Measurements from ENCODE around the gene MAP3K14. TPM values are rescaled to one million over a fixed set of nuclear protein-coding genes. Genes with fewer than 3 reads are reported as not detected.

Gene MAP3K14
- total and polyA plus RNA-seq, 4 donors: 1.2 to 7.8 (median 4.2) TPM

- Histone ChIP-seq H3K27me3 (ENCODE audit: control insufficient read depth in 4 of 4, insufficient read depth in 4 of 4, low read length in 3 of 4) (no peaks in the 10 kb centered on the region), H3K4me3 (ENCODE audit: low read depth in 1 of 3, low read length in 3 of 3) (no peak overlapping the region), H3K27ac (ENCODE audit: low read depth in 1 of 2, low read length in 2 of 2) (peak overlapping the region; percentile 22 to 42), H3K9ac (ENCODE audit: low read depth in 1 of 2, low read length in 2 of 2) (no peak overlapping the region), H3K9me3 (ENCODE audit: control insufficient read depth in 4 of 4, low read length in 3 of 4) (no peaks in the 10 kb centered on the region), H3K36me3 (ENCODE audit: control insufficient read depth in 4 of 4, insufficient read depth in 3 of 4, low read depth in 1 of 4, low read length in 3 of 4) (no peaks in the 10 kb centered on the region), H3K4me1 (ENCODE audit: control insufficient read depth in 4 of 4, insufficient read depth in 4 of 4, low read length in 3 of 4) (peaks cover 14 to 54% (median 26%) of the 10 kb centered on the region in 4 donors)
- 80% methylated on average over 2 of the region's 2 CpGs for WGBS
- TF ChIP-seq FOXA2 (IDR thresholded peaks at IDR 0.05) (no peak), HNF4G (IDR thresholded peaks at IDR 0.05) (no peak), YY1 (IDR thresholded peaks at IDR 0.05) (no peak), TAF1 (conservative IDR thresholded peaks at IDR 0.05) (no peak), JUND (IDR thresholded peaks at IDR 0.05) (no peak), RAD21 (IDR thresholded peaks at IDR 0.05) (no peak), GABPA (IDR thresholded peaks at IDR 0.05 in 1 of 2, conservative IDR thresholded peaks at IDR 0.05 in 1 of 2) (no peak)
- TF ChIP-seq, protein P1, sequence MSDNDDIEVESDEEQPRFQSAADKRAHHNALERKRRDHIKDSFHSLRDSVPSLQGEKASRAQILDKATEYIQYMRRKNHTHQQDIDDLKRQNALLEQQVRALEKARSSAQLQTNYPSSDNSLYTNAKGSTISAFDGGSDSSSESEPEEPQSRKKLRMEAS (IDR thresholded peaks at IDR 0.05): no peak
- TF ChIP-seq, protein P2, sequence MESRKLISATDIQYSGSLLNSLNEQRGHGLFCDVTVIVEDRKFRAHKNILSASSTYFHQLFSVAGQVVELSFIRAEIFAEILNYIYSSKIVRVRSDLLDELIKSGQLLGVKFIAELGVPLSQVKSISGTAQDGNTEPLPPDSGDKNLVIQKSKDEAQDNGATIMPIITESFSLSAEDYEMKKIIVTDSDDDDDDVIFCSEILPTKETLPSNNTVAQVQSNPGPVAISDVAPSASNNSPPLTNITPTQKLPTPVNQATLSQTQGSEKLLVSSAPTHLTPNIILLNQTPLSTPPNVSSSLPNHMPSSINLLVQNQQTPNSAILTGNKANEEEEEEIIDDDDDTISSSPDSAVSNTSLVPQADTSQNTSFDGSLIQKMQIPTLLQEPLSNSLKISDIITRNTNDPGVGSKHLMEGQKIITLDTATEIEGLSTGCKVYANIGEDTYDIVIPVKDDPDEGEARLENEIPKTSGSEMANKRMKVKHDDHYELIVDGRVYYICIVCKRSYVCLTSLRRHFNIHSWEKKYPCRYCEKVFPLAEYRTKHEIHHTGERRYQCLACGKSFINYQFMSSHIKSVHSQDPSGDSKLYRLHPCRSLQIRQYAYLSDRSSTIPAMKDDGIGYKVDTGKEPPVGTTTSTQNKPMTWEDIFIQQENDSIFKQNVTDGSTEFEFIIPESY (IDR thresholded peaks at IDR 0.05): no peak
- DNase-seq (ENCODE audit: low spot score): no peak
These were observed 17.5 kb downstream of the MAP3K14 start for GRCh38 chr17:45299361-45299760.

DNA sequence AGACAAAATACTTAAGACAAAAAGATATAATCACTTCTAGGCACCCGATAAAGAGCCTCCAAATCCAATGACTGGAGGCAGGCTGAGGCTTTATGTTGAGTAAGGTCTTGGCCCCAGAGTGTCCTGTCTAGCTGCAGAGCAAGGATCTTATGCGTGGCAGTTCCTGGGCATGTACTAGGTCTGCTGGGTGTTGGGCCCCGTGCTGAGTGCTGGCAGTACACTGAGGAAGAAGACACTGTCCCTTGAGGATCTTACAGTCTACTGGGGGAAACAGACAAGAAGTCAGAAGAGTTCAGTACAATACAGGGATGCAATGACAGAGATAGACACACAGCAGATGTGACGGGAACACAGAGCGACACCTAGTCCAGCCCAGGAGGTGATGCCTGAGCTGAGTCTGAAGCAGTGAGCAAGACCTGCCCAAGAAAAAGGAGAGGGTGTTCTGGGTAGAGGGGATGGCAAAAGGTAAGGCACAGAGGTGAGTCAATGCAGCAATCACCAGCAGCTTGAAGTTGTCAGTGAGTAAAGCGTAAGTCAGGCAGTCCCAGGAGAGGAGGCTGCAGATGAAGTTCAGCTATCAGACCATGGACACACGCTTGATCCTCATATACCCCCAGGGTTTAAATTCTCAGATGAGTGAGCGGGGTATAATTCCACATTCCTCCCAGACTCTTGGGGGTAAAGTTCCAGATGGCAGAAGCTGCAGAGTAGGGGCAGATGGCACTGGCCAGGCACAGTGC, 18.1 kb downstream of the MAP3K14 start:
- Histone ChIP-seq H3K4me3 (ENCODE audit: low read depth in 1 of 3, low read length in 3 of 3) (no peak overlapping the region), H3K27ac (ENCODE audit: low read depth in 1 of 2, low read length in 2 of 2) (peak overlapping the region in 1 of 2 donors; percentile 22), H3K36me3 (ENCODE audit: control insufficient read depth in 4 of 4, insufficient read depth in 3 of 4, low read depth in 1 of 4, low read length in 3 of 4) (no peaks in the 10 kb centered on the region), H3K9ac (ENCODE audit: low read depth in 1 of 2, low read length in 2 of 2) (no peak overlapping the region), H3K4me1 (ENCODE audit: control insufficient read depth in 4 of 4, insufficient read depth in 4 of 4, low read length in 3 of 4) (peaks cover 19 to 60% (median 33%) of the 10 kb centered on the region in 4 donors), H3K9me3 (ENCODE audit: control insufficient read depth in 4 of 4, low read length in 3 of 4) (no peaks in the 10 kb centered on the region), H3K27me3 (ENCODE audit: control insufficient read depth in 4 of 4, insufficient read depth in 4 of 4, low read length in 3 of 4) (no peaks in the 10 kb centered on the region)
- 94% methylated on average over 8 of the region's 8 CpGs for WGBS
- TF ChIP-seq YY1 (IDR thresholded peaks at IDR 0.05): no peak
- TF ChIP-seq JUND (IDR thresholded peaks at IDR 0.05): no peak
- TF ChIP-seq, protein P2 (IDR thresholded peaks at IDR 0.05): no peak
- TF ChIP-seq CTCF (IDR thresholded peaks at IDR 0.05; ENCODE audit: low read depth, low read length, missing input control): no peak
- TF ChIP-seq SP1 (IDR thresholded peaks at IDR 0.05): no peak
- no peak for TF ChIP-seq EGR1 (IDR thresholded peaks at IDR 0.05; ENCODE audit: low read depth in 2 of 2)
- TF ChIP-seq FOXA1 (IDR thresholded peaks at IDR 0.05): no peak
- TF ChIP-seq, protein P1 (IDR thresholded peaks at IDR 0.05): no peak
- TF ChIP-seq HNF4A (conservative IDR thresholded peaks at IDR 0.05): no peak
- TF ChIP-seq RAD21 (IDR thresholded peaks at IDR 0.05): no peak
- TF ChIP-seq REST (IDR thresholded peaks at IDR 0.05): no peak
- no peak for TF ChIP-seq FOXA2 (IDR thresholded peaks at IDR 0.05)
- no peak for TF ChIP-seq RXRA (IDR thresholded peaks at IDR 0.05)
- no peak for TF ChIP-seq TAF1 (conservative IDR thresholded peaks at IDR 0.05)
- no peak for TF ChIP-seq HNF4G (IDR thresholded peaks at IDR 0.05)
- TF ChIP-seq NR2F2 (IDR thresholded peaks at IDR 0.05): no peak
- DNase-seq (ENCODE audit: low spot score): no peak

Measured in liver (tissue), 9 donors.